AG09319 (cell line): ENCODE measurements around the gene SLC2A5.
"Not testable (repeated sequence)": the region's sequence is repeated elsewhere in the genome, so short reads cannot be mapped to it uniquely, and the experiment has no call there.

Experiments
- DNase-seq: peaks from one replicate; pipeline ENCODE4 v3.0.0-alpha.2; 2010; ENCODE audit warnings: low read depth; ENCODE audit errors: extremely low read depth
- TF ChIP-seq, protein P1 (sequence below): IDR thresholded peaks from 2 replicates; pipeline ENCODE4 v1.5.1; 2011; ENCODE audit warnings: low read depth, mild to moderate bottlenecking, inconsistent platforms, low read length, moderate library complexity

The SLC2A5 gene

DNA sequence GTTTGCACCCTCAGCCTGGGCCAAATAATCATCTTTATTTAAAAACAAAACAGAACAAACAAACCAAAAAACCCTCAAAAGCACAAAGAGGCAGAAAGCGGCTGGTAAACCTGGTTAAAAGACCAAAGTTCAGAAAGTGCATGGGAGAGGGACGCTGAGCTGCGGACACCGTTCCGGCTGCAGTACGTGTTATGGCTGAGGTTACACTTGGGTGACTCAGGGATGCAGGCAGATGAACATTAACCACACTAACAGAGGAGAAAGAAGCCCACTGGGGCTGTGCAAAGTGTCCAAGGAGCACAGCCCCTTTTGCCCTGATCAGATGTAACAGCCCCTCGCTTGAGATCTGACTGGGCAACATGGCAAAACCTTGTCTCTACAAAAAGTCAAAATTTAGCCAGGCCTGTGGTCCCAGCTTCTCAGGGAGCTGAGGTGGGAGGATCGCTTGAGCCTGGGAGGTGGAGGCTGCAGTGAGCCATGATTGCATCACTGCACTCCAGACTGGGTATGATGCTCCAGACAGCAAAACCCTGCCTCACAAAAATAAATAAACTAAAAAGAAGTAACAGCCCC, 31.1 kb upstream of the SLC2A5 start:
- no peak for DNase-seq
- TF ChIP-seq, protein P1, sequence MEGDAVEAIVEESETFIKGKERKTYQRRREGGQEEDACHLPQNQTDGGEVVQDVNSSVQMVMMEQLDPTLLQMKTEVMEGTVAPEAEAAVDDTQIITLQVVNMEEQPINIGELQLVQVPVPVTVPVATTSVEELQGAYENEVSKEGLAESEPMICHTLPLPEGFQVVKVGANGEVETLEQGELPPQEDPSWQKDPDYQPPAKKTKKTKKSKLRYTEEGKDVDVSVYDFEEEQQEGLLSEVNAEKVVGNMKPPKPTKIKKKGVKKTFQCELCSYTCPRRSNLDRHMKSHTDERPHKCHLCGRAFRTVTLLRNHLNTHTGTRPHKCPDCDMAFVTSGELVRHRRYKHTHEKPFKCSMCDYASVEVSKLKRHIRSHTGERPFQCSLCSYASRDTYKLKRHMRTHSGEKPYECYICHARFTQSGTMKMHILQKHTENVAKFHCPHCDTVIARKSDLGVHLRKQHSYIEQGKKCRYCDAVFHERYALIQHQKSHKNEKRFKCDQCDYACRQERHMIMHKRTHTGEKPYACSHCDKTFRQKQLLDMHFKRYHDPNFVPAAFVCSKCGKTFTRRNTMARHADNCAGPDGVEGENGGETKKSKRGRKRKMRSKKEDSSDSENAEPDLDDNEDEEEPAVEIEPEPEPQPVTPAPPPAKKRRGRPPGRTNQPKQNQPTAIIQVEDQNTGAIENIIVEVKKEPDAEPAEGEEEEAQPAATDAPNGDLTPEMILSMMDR, result no peak

DNA sequence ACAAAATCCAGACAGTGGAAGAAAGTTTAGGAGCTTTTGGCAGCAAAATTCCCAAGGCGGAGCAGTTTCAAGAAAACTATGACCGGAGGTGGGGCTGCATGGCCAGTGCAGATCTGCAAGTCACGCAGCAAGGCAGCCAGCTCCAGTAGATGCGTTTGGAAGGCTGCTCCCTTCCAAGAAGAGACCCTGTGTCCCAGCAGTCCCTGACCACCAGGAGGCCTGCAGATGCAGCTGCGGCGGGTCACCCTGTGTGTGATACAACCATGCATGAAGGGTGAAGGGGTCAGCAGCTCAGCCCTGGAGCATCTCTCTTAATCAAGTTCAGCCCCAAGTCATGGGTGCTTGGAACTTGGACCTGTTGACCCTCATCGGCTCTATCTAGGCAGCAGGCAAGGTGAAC, 30.1 kb upstream of the SLC2A5 start:
- no peak for DNase-seq
- TF ChIP-seq, protein P1, result no peak

DNA sequence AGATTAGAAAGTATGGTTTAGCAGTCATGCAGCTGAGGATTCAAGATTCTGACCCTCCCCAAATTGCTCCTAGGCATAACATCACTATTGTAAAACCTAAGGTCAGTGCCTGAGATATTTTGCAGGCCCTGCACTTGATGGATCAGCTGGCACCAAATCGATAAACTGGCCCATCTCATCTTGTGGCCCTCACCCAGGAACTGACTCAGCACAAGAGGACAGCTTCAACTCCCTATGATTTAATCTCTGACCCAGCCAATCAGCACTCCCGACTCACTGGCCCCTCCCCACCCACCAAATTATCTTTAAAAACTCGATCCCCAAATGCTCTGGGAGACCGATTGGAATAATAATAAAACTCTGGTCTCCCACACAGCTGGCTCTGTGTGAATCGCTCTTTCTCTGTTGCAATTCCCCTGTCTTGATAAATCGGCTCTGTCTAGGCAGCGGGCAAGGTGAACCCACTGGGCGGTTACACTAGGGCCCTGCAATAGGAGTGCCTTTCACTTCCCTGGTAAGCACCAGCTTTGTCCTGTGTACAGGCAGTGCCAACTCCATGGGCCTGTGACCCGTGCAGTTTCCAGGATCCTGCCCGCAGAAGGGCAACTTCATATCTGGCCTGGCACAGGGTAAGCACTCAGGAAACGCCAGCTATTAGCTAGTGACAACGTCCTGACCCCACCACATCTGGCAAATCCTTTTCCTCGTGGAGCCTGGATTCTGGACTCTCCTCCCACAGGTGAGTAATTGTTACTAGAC, 28.7 kb upstream of the SLC2A5 start:
- TF ChIP-seq, protein P1, result no peak
- DNase-seq, result no peak

DNA sequence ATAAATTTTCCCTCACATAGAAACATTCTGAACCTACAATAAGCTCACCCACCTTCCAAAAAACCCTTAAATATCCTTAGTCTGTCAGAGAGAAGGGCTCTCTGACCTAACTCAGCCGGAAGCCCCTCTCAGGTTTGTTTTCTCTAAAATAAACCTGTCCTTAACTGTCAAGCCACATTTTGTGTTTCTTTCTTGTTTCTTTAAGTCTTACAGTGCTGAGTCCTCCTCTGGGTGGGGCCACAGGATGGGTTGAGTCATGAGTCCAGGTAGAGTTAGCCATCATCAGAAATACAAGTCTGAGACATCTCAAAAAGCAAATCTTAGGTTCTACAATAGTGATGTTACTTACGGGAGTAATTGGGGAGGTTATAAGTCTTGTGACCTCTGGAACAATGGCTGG, 26.4 kb upstream of the SLC2A5 start:
- DNase-seq, result no peak
- TF ChIP-seq, protein P1, result no peak

DNA sequence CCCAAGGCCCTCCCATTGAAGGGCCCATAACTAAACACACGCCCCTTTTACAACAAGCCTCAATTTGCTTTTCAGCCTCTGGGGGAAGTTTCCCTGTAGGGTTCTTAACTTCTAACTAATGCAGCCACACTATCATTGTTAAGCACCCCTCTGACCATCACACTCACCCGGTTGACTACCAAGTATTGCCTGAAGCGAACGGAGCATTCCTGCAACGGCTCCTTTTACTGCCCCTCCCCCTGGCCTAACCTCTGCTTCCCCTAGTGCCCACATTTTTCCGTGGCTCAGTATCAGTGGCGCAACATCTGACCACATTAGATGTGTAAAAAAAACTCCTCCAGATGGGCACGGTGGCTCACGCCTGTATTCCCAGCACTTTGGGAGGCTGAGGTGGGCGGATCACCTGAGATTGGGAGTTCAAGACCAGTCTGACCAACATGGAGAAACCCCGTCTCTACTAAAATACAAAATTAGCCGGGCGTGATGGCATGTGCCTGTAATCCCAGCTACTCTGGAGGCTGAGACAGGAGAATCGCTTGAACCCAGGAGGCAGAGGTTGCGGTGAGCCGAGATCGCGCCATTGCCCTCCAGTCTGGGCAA, 24.7 kb upstream of the SLC2A5 start:
- DNase-seq, result not testable (repeated sequence)

DNA sequence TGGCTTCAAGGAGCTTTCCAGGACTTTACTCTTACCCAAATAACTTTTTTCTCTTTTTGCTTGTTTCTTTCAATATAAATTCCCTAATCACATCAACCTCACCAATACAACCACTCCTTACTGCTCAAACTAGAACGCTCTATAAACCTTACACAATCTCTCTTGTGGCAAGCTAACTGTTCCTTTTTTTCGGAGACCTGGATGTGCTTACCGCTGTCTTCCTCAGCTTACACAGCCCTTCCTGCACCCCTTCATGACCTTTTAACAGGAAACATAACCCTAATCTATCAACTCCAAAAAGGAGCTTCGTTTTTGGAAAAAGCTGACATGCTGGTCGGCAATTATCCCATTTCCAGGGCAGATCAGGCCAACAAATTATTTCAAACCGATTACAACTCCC, 24.1 kb upstream of the SLC2A5 start:
- no peak for DNase-seq
- TF ChIP-seq, protein P1, result no peak

DNA sequence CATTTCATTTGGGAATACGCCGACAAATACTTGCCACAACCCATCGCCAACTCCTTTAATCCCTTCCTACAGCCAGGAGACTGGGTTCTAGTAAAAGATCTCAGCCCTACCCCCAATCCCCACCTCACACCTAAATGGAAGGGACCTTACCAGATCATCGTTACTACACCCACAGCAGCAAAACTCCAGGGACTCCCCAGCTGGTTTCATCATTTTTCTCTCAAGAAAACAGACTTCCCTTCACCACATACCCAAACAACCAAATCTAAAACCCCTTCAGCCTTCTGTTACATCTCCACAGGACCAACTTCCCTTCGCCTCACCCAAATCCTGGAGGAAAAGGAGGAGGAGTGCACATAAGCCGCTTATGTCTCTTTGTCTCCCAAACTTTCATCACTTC, 23.7 kb upstream of the SLC2A5 start:
- DNase-seq, result no peak
- TF ChIP-seq, protein P1, result no peak
